HepG2 (cell line): Measurements from ENCODE around the gene AP3D1. TPM values are rescaled to one million over a fixed set of nuclear protein-coding genes. Genes with fewer than 3 reads are reported as not detected.

Experiments used
- ARNTL ChIP-seq: sonication (generic); formaldehyde crosslinking; IDR thresholded peaks from 2 replicates; pipeline ENCODE4 v1.4.0; 2020; ENCODE audit warnings: mild to moderate bottlenecking, missing genetic modification reagents
- ATF1 ChIP-seq: IDR thresholded peaks from 2 replicates; pipeline ENCODE4 v1.6.1; 2016; ENCODE audit warnings: mild to moderate bottlenecking, control low read depth
- ATF7 ChIP-seq, 2 experiments: fragments of 450-650 bp in 1 of 2; sonication (generic) in 1 of 2; formaldehyde crosslinking in 1 of 2; IDR thresholded peaks; 2 replicates each; pipeline versions ENCODE4 v1.4.0 to v1.6.1; 2016 to 2020; ENCODE audit warnings: antibody characterized with exemption in 1 of 2, mild to moderate bottlenecking in 1 of 2, missing genetic modification reagents in 1 of 2
- EEA1 ChIP-seq: sonication (generic); formaldehyde crosslinking; IDR thresholded peaks from 2 replicates; pipeline ENCODE4 v1.5.1; 2020; ENCODE audit warnings: mild to moderate bottlenecking, missing genetic modification reagents, borderline replicate concordance
- FOSL2 ChIP-seq: sonication (generic); formaldehyde crosslinking; IDR thresholded peaks from 2 replicates; pipeline ENCODE4 v1.4.0; 2020; ENCODE audit warnings: missing genetic modification reagents
- NKX3-1 ChIP-seq: sonication (generic); formaldehyde crosslinking; IDR thresholded peaks from 2 replicates; pipeline ENCODE4 v1.5.0; 2020; ENCODE audit warnings: missing genetic modification reagents
- ZBTB7B ChIP-seq: sonication (generic); formaldehyde crosslinking; IDR thresholded peaks from 2 replicates; pipeline ENCODE4 v1.4.0; 2020; ENCODE audit warnings: missing genetic modification reagents
- ZNF607 ChIP-seq: sonication (generic); formaldehyde crosslinking; IDR thresholded peaks from 2 replicates; pipeline ENCODE4 v1.5.1; 2020; ENCODE audit warnings: missing genetic modification reagents, mild to moderate bottlenecking, borderline replicate concordance
- ZNF850 ChIP-seq: sonication (generic); formaldehyde crosslinking; conservative IDR thresholded peaks from 2 replicates; pipeline ENCODE4 v1.9.0; 2021; ENCODE audit warnings: mild to moderate bottlenecking, missing genetic modification reagents
- ZSCAN12 ChIP-seq: sonication (generic); formaldehyde crosslinking; IDR thresholded peaks from 2 replicates; pipeline ENCODE4 v1.9.0; 2021; ENCODE audit warnings: mild to moderate bottlenecking, missing genetic modification reagents
- polyA plus RNA-seq, 8 experiments: library from polyadenylated mRNA; depleted of rRNA in 3 of 8; stranded (reverse) in 7 of 8; unstranded in 1 of 8; fragments of >200 nt; fragmentation: Illumina TruSeq in 4 of 8; extraction: Trizol in 4 of 8; gene quantifications; 2 replicates each; pipeline versions ENCODE4 v1.2.1 to v1.2.3, GENCODE V29; 2011 to 2016; ENCODE audit warnings: low read depth in 4 of 8, missing spikeins in 1 of 8, mixed read lengths in 1 of 8; ENCODE audit not compliant: insufficient read depth in 1 of 8
- total RNA-seq, 5 experiments: library from RNA; depleted of rRNA; stranded (reverse); fragments of >200 nt; fragmentation: Illumina TruSeq; extraction: Trizol; gene quantifications; 2 replicates each; pipeline ENCODE4 v1.2.3, GENCODE V29; 2016; ENCODE audit warnings: low read depth in 1 of 5
- TF ChIP-seq, protein P1 (sequence below): sonication (generic); formaldehyde crosslinking; IDR thresholded peaks from 2 replicates; pipeline ENCODE4 v1.5.0; 2020; ENCODE audit warnings: mild to moderate bottlenecking, missing genetic modification reagents
- TF ChIP-seq, protein P2 (sequence below): sonication (generic); formaldehyde crosslinking; conservative IDR thresholded peaks from 2 replicates; pipeline ENCODE4 v1.8.1; 2023; ENCODE audit warnings: missing genetic modification reagents
- TF ChIP-seq, protein P3 (sequence below): sonication (generic); formaldehyde crosslinking; IDR thresholded peaks from 2 replicates; pipeline ENCODE4 v1.4.0; 2020; ENCODE audit warnings: missing genetic modification reagents
- TF ChIP-seq, protein P4 (sequence below): sonication (generic); formaldehyde crosslinking; IDR thresholded peaks from 2 replicates; pipeline ENCODE4 v1.5.1; 2020; ENCODE audit warnings: mild to moderate bottlenecking, missing genetic modification reagents
- TF ChIP-seq, protein P5 (sequence below), 2 experiments: fragments of 450-650 bp in 1 of 2; sonication (generic) in 1 of 2; formaldehyde crosslinking; IDR thresholded peaks; 2 replicates each; pipeline versions ENCODE4 v1.5.0 to v1.8.0; 2020 to 2022; ENCODE audit warnings: mild to moderate bottlenecking in 1 of 2, missing genetic modification reagents in 1 of 2

The AP3D1 gene
- total and polyA plus RNA-seq, 2 of the 13 experiments (the other 11 are each of a cell fraction or from before 2014, with no cell fraction given), result 68.0 to 82.6 TPM

DNA sequence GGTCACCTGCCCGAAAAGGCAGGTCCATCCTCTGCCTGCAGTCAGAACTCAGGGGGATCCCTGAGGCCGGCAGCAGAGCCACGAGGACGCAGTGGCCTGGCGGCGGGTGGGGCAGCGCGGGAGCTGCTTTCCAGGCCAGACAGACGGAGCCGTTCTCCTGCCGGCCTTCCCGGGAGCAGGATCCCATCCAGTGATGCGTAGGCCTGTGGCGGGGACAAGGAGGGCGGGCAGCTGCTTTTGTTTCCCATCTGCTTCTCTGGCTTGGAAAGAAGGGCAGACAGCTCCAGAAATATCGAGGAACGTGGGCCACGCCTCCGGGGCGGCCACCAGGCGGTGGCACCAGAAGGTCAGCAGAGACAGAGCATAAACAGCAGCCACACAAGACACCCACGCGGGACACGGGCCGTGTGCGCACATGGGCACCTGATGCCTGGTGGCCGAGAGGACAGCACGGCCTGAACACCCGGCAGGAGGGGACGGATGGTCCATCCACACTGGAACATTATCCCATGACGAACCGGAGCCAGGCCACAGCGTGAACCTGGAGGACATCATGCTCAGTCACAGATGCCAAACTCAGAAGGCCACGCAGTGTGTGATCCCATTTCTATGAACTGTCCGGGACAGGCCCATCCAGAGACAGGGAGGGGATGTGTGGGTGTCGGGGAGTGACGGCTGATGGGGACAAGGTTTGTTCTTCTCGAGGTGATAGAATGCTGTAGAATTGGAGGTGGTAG, 86.4 kb downstream of the AP3D1 start (continued):
- TF ChIP-seq, protein P1, sequence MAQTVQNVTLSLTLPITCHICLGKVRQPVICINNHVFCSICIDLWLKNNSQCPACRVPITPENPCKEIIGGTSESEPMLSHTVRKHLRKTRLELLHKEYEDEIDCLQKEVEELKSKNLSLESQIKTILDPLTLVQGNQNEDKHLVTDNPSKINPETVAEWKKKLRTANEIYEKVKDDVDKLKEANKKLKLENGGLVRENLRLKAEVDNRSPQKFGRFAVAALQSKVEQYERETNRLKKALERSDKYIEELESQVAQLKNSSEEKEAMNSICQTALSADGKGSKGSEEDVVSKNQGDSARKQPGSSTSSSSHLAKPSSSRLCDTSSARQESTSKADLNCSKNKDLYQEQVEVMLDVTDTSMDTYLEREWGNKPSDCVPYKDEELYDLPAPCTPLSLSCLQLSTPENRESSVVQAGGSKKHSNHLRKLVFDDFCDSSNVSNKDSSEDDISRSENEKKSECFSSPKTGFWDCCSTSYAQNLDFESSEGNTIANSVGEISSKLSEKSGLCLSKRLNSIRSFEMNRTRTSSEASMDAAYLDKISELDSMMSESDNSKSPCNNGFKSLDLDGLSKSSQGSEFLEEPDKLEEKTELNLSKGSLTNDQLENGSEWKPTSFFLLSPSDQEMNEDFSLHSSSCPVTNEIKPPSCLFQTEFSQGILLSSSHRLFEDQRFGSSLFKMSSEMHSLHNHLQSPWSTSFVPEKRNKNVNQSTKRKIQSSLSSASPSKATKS (CRISPR knock-in tag), result no peak
- TF ChIP-seq NKX3-1 (CRISPR knock-in tag) (no peak; the same call in 1 of the 2 replicates), ARNTL (CRISPR knock-in tag) (no peak), ATF1 (CRISPR knock-in tag) (no peak), FOSL2 (CRISPR knock-in tag) (peak; percentile 24; the same call in 1 of the 2 replicates), ZBTB7B (CRISPR knock-in tag) (peak; percentile 54; the same call in 1 of the 2 replicates), EEA1 (no peak), ZNF850 (CRISPR knock-in tag) (no peak), ZSCAN12 (CRISPR knock-in tag) (no peak), ZNF607 (no peak), ATF7 (IDR thresholded peaks at IDR 0.05) (no peak), ATF7 (CRISPR knock-in tag; IDR thresholded peaks at IDR 0.05) (no peak)
- TF ChIP-seq, protein P2, sequence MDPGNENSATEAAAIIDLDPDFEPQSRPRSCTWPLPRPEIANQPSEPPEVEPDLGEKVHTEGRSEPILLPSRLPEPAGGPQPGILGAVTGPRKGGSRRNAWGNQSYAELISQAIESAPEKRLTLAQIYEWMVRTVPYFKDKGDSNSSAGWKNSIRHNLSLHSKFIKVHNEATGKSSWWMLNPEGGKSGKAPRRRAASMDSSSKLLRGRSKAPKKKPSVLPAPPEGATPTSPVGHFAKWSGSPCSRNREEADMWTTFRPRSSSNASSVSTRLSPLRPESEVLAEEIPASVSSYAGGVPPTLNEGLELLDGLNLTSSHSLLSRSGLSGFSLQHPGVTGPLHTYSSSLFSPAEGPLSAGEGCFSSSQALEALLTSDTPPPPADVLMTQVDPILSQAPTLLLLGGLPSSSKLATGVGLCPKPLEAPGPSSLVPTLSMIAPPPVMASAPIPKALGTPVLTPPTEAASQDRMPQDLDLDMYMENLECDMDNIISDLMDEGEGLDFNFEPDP (CRISPR knock-in tag), result no peak
- TF ChIP-seq, protein P3, sequence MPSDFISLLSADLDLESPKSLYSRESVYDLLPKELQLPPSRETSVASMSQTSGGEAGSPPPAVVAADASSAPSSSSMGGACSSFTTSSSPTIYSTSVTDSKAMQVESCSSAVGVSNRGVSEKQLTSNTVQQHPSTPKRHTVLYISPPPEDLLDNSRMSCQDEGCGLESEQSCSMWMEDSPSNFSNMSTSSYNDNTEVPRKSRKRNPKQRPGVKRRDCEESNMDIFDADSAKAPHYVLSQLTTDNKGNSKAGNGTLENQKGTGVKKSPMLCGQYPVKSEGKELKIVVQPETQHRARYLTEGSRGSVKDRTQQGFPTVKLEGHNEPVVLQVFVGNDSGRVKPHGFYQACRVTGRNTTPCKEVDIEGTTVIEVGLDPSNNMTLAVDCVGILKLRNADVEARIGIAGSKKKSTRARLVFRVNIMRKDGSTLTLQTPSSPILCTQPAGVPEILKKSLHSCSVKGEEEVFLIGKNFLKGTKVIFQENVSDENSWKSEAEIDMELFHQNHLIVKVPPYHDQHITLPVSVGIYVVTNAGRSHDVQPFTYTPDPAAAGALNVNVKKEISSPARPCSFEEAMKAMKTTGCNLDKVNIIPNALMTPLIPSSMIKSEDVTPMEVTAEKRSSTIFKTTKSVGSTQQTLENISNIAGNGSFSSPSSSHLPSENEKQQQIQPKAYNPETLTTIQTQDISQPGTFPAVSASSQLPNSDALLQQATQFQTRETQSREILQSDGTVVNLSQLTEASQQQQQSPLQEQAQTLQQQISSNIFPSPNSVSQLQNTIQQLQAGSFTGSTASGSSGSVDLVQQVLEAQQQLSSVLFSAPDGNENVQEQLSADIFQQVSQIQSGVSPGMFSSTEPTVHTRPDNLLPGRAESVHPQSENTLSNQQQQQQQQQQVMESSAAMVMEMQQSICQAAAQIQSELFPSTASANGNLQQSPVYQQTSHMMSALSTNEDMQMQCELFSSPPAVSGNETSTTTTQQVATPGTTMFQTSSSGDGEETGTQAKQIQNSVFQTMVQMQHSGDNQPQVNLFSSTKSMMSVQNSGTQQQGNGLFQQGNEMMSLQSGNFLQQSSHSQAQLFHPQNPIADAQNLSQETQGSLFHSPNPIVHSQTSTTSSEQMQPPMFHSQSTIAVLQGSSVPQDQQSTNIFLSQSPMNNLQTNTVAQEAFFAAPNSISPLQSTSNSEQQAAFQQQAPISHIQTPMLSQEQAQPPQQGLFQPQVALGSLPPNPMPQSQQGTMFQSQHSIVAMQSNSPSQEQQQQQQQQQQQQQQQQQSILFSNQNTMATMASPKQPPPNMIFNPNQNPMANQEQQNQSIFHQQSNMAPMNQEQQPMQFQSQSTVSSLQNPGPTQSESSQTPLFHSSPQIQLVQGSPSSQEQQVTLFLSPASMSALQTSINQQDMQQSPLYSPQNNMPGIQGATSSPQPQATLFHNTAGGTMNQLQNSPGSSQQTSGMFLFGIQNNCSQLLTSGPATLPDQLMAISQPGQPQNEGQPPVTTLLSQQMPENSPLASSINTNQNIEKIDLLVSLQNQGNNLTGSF (CRISPR knock-in tag), result peak; percentile 34; the same call in 1 of the 2 replicates
- TF ChIP-seq, protein P4, sequence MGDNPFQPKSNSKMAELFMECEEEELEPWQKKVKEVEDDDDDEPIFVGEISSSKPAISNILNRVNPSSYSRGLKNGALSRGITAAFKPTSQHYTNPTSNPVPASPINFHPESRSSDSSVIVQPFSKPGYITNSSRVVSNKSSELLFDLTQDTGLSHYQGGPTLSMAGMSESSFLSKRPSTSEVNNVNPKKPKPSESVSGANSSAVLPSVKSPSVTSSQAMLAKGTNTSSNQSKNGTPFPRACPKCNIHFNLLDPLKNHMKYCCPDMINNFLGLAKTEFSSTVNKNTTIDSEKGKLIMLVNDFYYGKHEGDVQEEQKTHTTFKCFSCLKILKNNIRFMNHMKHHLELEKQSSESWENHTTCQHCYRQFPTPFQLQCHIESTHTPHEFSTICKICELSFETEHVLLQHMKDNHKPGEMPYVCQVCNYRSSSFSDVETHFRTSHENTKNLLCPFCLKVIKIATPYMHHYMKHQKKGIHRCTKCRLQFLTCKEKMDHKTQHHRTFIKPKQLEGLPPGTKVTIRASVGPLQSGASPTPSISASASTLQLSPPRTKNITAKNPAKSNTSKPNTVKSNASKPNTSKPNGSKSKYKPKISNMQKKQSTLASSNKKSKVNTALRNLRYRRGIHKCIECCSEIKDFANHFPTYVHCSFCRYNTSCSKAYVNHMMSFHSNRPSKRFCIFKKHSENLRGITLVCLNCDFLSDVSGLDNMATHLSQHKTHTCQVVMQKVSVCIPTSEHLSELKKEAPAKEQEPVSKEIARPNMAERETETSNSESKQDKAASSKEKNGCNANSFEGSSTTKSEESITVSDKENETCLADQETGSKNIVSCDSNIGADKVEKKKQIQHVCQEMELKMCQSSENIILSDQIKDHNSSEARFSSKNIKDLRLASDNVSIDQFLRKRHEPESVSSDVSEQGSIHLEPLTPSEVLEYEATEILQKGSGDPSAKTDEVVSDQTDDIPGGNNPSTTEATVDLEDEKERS (CRISPR knock-in tag), result 0 out of 2 replicates have a peak, but pooled peaks have one; percentile 31
- TF ChIP-seq, protein P5, sequence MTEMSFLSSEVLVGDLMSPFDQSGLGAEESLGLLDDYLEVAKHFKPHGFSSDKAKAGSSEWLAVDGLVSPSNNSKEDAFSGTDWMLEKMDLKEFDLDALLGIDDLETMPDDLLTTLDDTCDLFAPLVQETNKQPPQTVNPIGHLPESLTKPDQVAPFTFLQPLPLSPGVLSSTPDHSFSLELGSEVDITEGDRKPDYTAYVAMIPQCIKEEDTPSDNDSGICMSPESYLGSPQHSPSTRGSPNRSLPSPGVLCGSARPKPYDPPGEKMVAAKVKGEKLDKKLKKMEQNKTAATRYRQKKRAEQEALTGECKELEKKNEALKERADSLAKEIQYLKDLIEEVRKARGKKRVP (CRISPR knock-in tag; IDR thresholded peaks at IDR 0.05), result no peak
